ENCODE measurements around the gene KANSL1. TPM values are rescaled to one million over a fixed set of nuclear protein-coding genes. Genes with fewer than 3 reads are reported as not detected.
A peak's percentile ranks its signal among the peaks of the same experiment; 100 is the strongest.
"Not testable (repeated sequence)": the region's sequence is repeated elsewhere in the genome, so short reads cannot be mapped to it uniquely, and the experiment has no call there.

The KANSL1 gene
- total RNA-seq, 1 donor from 2014 or later = 112 TPM

DNA sequence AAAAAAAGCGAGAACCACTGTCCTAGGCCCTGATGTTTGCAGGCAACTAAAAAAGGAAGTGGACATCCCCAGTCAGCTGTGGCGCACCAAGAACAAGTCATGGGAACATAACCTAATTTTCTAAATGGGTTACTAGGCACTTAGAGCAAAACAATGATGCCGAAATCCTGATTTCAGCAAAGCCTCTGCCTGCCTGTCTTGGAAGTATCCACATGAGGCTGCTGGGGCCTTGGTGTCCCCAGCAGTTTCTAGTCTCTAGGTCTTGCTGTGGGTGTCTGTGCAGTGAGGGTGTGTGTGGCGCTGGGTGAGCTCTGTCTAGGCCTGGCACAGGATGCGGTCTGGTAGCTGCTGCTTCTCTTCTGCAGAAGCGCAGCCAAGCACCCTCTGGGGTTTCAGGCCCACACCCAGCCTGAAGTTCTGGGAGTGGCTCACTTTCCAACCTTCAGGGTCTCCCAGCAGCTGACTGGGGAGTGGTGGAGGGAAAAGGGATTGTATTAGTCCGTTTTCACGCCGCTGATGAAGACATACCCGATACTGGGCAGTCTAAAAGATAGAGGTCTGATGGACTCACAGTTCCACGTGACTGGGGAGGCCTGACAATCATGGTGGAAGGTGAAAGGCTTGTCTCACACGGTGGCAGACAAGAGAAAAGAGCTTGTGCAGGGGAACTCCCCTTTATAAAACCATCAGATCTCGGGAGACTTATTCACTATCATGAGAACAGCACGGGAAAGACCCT is 173.0 kb downstream of the KANSL1 start:
- no peak for DNase-seq

DNA sequence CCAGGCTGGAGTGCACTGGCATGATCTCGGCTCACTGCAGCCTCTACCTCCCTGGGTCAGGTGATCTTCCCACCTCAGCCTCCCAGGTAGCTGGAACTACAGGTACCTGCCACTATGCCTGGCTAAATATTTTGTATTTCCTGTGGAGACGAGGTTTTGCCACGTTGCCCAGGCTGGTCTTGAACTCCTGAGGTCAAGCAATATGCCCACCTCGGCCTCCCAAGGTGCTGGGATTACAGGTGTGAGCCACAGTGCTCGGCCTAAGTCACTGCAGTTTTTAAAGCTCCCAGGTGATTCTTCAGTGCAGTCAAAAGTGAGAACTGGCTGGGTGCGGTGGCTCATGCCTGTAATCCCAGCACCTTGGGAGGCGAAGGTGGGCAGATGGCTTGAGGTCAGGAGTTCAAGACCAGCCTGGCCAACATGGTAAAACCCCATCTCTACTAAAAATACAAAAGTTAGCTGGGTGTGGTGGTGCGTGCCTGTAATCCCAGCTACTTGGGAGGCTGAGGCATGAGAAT is 173.8 kb downstream of the KANSL1 start:
- not testable (repeated sequence) for DNase-seq

DNA sequence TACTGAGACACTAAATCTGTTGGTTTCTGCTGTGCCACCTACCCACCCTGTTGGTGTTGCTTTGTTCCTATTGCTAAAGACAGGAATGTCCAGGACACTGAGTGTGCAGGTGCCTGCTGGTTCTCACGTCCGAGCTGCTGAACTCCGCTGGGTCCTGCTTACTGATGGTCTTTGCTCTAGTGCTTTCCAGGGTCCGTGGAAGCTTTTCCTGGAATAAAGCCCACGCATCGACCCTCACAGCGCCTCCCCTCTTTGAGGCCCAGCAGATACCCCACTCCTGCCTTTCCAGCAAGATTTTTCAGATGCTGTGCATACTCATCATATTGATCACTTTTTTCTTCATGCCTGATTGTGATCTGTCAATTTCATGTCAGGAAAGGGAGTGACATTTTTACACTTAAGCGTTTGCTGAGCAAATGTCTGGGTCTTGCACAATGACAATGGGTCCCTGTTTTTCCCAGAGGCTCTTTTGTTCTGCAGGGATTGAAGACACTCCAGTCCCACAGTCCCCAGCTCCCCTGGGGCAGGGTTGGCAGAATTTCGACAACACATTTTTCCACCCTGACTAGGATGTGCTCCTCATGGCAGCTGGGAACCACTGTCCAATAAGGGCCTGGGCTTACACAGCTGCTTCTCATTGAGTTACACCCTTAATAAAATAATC is 179.6 kb downstream of the KANSL1 start:
- DNase-seq = peak; percentile 76

DNA sequence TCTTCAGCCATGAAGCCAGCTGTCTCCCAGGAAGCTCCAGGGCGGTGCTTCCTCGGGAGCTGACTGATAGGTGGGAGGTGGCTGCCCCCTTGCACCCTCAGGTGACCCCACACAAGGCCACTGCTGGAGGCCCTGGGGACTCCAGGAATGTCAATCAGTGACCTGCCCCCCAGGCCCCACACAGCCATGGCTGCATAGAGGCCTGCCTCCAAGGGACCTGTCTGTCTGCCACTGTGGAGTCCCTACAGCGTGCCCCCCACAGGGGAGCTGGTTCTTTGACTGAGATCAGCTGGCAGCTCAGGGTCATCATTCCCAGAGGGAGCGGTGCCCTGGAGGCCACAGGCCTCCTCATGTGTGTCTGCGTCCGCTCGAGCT is 180.1 kb downstream of the KANSL1 start:
- no peak for DNase-seq

GRCh38 chr17:46012506-46013079 is 180.6 kb downstream of the KANSL1 start:
- no peak for DNase-seq

DNA sequence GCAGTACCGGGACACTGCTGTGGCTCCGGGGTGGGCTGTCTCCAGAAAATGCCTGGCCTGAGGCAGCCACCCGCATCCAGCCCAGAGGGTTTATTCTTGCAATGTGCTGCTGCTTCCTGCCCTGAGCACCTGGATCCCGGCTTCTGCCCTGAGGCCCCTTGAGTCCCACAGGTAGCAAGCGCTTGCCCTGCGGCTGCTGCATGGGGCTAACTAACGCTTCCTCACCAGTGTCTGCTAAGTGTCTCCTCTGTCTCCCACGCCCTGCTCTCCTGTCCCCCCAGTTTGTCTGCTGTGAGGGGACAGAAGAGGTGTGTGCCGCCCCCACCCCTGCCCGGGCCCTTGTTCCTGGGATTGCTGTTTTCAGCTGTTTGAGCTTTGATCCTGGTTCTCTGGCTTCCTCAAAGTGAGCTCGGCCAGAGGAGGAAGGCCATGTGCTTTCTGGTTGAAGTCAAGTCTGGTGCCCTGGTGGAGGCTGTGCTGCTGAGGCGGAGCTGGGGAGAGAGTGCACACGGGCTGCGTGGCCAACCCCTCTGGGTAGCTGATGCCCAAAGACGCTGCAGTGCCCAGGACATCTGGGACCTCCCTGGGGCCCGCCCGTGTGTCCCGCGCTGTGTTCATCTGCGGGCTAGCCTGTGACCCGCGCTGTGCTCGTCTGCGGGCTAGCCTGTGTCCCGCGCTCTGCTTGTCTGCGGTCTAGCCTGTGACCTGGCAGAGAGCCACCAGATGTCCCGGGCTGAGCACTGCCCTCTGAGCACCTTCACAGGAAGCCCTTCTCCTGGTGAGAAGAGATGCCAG is 181.3 kb downstream of the KANSL1 start:
- DNase-seq = no peak

DNA sequence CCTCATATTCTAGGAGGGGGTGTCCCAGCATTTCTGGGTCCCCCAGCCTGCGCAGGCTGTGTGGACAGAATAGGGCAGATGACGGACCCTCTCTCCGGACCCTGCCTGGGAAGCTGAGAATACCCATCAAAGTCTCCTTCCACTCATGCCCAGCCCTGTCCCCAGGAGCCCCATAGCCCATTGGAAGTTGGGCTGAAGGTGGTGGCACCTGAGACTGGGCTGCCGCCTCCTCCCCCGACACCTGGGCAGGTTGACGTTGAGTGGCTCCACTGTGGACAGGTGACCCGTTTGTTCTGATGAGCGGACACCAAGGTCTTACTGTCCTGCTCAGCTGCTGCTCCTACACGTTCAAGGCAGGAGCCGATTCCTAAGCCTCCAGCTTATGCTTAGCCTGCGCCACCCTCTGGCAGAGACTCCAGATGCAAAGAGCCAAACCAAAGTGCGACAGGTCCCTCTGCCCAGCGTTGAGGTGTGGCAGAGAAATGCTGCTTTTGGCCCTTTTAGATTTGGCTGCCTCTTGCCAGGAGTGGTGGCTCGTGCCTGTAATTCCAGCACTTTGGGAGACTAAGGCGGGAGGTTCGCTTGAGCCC is 182.5 kb downstream of the KANSL1 start:
- no peak for DNase-seq

GRCh38 chr17:46009681-46010596 is 183.3 kb downstream of the KANSL1 start:
- DNase-seq = no peak

GRCh38 chr17:46008591-46008990 is 184.6 kb downstream of the KANSL1 start:
- no peak for DNase-seq

GRCh38 chr17:46007461-46007965 is 185.7 kb downstream of the KANSL1 start:
- no peak for DNase-seq

DNA sequence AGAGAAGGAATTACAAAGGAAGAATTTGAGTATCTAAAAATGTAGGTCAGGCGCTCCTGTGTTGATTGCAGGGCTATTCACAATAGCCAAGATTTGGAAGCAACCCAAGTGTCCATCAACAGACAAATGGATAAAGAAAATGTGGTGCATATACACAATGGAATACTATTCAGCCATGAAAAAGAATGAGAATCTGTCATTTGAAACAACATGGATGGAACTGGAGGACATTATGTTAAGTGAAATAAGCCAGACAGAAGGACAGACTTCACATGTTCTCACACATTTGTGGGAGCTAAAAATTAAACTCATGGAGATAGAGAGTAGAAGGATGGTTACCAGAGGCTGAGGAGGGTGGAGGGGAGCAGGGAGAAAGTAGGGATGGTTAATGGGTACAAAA is 187.1 kb downstream of the KANSL1 start:
- not testable (repeated sequence) for DNase-seq

GRCh38 chr17:46003907-46004748 is 189.1 kb downstream of the KANSL1 start:
- DNase-seq = no peak

DNA sequence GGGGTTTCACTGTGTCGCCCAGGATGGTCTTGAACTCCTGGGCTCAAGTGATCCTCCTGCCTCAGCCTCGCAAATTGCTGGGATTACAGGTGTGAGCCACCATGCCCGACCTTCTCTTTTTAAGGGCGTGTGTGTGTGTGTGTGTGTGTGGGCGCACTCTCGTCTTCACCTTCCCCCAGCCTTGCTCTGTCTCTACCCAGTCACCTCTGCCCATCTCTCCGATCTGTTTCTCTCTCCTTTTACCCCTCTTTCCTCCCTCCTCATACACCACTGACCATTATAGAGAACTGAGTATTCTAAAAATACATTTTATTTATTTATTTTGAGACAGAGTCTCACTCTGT is 190.3 kb downstream of the KANSL1 start:
- DNase-seq = no peak

DNA sequence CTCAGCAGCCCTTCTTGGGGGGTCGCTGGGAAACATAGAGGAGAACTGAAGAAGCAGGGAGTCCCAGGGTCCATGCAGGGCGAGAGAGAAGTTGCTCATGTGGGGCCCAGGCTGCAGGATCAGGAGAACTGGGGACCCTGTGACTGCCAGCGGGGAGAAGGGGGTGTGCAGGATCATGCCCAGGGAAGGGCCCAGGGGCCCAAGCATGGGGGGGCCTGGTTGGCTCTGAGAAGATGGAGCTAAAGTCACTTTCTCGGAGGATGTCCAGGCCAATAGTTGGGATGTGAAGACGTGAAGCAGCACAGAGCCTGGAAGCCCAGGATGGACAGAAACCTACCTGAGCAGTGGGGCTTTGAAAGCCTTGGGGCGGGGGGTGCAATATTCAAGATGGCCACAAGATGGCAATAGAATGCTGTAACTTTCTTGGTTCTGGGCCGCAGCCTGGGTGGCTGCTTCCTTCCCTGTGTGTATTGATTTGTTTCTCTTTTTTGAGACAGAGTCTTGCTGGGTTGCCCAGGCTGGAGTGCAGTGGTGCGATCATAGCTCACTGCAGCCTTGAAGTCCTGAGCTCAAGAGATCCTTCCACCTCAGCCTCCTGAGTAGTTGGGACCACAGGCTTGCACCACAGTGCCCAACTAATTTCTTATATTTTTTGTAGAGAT is 190.8 kb downstream of the KANSL1 start:
- peak; percentile 29 for DNase-seq

GRCh38 chr17:46001390-46002310 is 191.6 kb downstream of the KANSL1 start:
- DNase-seq = no peak

DNA sequence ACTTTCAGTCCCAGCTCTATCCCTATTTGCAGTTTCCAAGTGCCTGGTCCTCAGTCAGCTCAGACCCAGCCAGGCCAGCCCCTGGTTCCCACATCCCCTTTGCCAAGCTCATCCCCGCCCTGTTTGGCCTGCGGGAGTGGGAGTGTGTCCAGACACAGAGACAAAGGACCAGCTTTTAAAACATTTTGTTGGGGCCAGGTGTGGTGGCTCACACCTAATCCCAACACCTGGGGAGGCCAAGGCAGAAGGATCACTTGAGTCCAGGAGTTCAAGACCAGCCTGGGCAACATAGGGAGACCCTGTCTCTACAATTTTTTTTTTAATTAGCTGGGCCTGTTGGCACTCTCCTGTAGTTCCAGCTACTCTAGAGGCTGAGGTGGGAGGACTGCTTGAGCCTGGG is 192.5 kb downstream of the KANSL1 start:
- DNase-seq = no peak

- no peak for DNase-seq
Observed at GRCh38 chr17:46000292-46000691, 192.9 kb downstream of the KANSL1 start.

DNA sequence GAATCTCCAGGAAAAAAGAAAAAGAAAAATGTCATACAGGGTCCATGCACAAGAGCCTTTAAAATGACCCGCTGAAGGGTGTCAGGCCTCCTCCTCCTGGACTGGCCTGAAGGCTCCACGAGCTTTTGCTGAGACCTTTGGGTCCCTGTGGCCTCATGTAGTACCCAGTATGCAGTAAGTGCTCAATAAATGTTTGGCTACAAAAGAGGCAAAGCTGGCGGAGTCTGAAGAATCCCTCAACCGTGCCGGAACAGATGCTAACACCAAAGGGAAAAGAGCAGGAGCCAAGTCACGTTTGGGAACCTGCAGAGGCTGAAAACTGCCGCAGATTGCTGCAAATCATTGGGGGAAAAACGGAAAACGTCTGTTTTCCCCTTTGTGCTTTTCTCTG is 193.3 kb downstream of the KANSL1 start:
- DNase-seq = no peak

Data from skin of body (tissue), 2 donors.